Upper lobe of left lung (tissue), 6 donors: ENCODE results near the gene HBA1. TPM values are rescaled to one million over a fixed set of nuclear protein-coding genes. Genes with fewer than 3 reads are reported as not detected.
A peak's percentile ranks its signal among the peaks of the same experiment; 100 is the strongest.

Source experiments
- ATAC-seq, 2 donors: fragments of 200-7000 bp; cut with Tn5 transposase; one replicate each; pipeline ENCODE4 v1.9.1; 2022; ENCODE audit warnings: mild to moderate bottlenecking in 2 of 2, moderate library complexity in 2 of 2; ENCODE audit not compliant: low FRiP score in 2 of 2
- DNase-seq, 2 donors: peaks; one replicate each; pipeline ENCODE4 v3.0.0-alpha.2; 2019 to 2020
- H3K27ac ChIP-seq, 4 donors: fragments of 200-600 bp; sonication (generic); one replicate each; pipeline ENCODE4 v1.5.1; 2016 to 2019
- H3K27me3 ChIP-seq, 4 donors: fragments of 200-600 bp; sonication (generic); one replicate each; pipeline ENCODE4 v1.5.1; 2017 to 2019
- H3K36me3 ChIP-seq, 4 donors: fragments of 200-600 bp; sonication (generic); one replicate each; pipeline ENCODE4 v1.5.1; 2016 to 2019
- H3K4me1 ChIP-seq, 4 donors: fragments of 200-600 bp; sonication (generic); one replicate each; pipeline ENCODE4 v1.5.1; 2018 to 2019
- H3K4me3 ChIP-seq, 4 donors: fragments of 200-600 bp; sonication (generic); one replicate each; pipeline ENCODE4 v1.5.1; 2017 to 2019; ENCODE audit warnings: mild to moderate bottlenecking in 2 of 4, moderate library complexity in 1 of 4
- H3K9me3 ChIP-seq, 4 donors: fragments of 200-600 bp; sonication (generic); one replicate each; pipeline ENCODE4 v1.5.1; 2018 to 2019
- EP300 ChIP-seq, 4 donors: sonication (generic); formaldehyde crosslinking; IDR thresholded peaks; one replicate each; pipeline ENCODE4 v1.5.1; 2017; ENCODE audit warnings: antibody characterized with exemption in 4 of 4, control low read depth in 2 of 4
- POLR2A ChIP-seq, 4 donors: fragments of 450-650 bp; IDR thresholded peaks; one replicate each; pipeline ENCODE4 v1.5.1; 2016 to 2017; ENCODE audit warnings: antibody characterized with exemption in 4 of 4, mild to moderate bottlenecking in 2 of 4
- POLR2AphosphoS5 ChIP-seq, 2 donors: sonication (generic); formaldehyde crosslinking; IDR thresholded peaks; one replicate each; pipeline ENCODE4 v1.5.1; 2017; ENCODE audit warnings: antibody characterized with exemption in 2 of 2
- WGBS, 2 donors: methylation state at CpG; one replicate each; pipeline ENCODE4 v1.1.5; 2017 to 2018; 5-methylcytosine and 5-hydroxymethylcytosine counted together
- total RNA-seq, 6 donors: library from RNA; depleted of rRNA in 4 of 6; stranded (reverse); fragments of >200 nt in 4 of 6; gene quantifications; one replicate each; pipeline versions ENCODE4 v1.1.0 to v1.2.1, GENCODE V29; 2016 to 2021
- TF ChIP-seq, protein P1 (sequence below), 6 experiments: fragments of 450-650 bp in 4 of 6; fragments of 200-600 bp in 2 of 6; sonication (generic) in 2 of 6; IDR thresholded peaks; one replicate each; pipeline ENCODE4 v1.5.1; 2016 to 2019; ENCODE audit warnings: antibody characterized with exemption in 6 of 6
- donor health status: DM: no; HTN: no; CAD: no; lungs with moderate emphysema.
- donor health status: DM: no; HTN: yes; CAD: no; lungs with severe emphysema.

Gene HBA1
- total RNA-seq, 6 donors from 2014 or later: 52.7 to 591 (median 286) TPM; not detected in 1

DNA sequence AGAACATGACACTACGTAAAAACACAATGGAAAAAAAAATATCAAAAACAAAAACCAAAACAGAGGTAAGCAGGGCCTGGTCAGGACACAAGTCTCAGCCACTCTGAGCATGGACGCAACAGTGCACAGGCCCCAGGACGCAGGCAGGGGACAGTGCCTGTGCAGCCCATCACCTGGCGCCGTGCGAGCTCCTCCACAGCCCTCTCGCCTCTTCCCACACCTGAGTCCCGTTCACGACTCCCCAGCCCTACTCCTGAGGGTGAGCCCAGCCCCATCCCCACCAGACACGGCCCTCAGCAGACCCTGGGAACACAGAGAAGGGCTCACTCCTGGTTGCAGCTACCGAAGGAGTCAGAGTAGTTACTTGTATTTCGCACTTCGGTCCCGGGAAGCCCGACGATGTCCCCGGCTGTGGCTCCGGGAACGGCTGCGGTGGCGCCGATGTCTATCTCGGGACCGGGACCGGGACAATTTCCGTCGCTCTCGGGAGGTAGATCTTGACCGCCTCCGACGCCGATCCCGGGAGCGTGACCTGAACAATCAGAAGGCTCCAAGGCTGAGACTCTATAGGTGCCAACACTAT lies 13.2 kb downstream of the HBA1 start:
- no peaks in the 10 kb centered on the region for H3K4me1 ChIP-seq
- no peaks in the 10 kb centered on the region for H3K27me3 ChIP-seq
- peak; percentile 12 to 44 for ATAC-seq
- no peak overlapping the region for H3K27ac ChIP-seq
- H3K4me3 ChIP-seq: no peak overlapping the region
- peak in 1 of 2 donors; percentile 81 for DNase-seq
- TF ChIP-seq POLR2A (IDR thresholded peaks at IDR 0.05) (no peak), POLR2AphosphoS5 (IDR thresholded peaks at IDR 0.05) (no peak), EP300 (IDR thresholded peaks at IDR 0.05) (no peak)
- TF ChIP-seq, protein P1, sequence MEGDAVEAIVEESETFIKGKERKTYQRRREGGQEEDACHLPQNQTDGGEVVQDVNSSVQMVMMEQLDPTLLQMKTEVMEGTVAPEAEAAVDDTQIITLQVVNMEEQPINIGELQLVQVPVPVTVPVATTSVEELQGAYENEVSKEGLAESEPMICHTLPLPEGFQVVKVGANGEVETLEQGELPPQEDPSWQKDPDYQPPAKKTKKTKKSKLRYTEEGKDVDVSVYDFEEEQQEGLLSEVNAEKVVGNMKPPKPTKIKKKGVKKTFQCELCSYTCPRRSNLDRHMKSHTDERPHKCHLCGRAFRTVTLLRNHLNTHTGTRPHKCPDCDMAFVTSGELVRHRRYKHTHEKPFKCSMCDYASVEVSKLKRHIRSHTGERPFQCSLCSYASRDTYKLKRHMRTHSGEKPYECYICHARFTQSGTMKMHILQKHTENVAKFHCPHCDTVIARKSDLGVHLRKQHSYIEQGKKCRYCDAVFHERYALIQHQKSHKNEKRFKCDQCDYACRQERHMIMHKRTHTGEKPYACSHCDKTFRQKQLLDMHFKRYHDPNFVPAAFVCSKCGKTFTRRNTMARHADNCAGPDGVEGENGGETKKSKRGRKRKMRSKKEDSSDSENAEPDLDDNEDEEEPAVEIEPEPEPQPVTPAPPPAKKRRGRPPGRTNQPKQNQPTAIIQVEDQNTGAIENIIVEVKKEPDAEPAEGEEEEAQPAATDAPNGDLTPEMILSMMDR (IDR thresholded peaks at IDR 0.05): no peak
- 95 to 96% methylated on average over 24 to 34 of the region's 34 CpGs for WGBS, 2 donors
- peaks cover 41 to 76% (median 74%) of the 10 kb centered on the region in 4 donors for H3K36me3 ChIP-seq
- no peaks in the 10 kb centered on the region for H3K9me3 ChIP-seq

DNA sequence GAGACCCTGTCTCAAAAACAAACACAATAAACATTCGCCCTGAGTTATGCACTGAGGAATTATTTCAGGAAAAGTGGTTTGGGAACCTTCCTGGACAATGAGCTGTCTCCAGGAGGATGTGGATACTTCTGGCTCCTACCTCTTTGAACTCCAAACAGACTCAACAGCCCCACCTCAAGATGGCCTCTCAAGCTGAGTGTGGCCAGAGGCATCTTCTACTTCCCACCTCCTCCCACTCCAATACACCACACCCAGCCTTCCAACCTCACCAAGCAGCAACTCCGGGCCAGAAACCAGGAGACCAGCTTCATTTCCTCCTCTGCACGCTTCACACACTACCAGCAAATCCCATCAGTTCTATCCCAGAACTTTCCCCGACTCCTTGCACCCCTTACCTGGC lies 15.4 kb downstream of the HBA1 start:
- ATAC-seq (no peak), DNase-seq (no peak)
- WGBS, 2 donors: 92% methylated on average over 4 of the region's 4 CpGs
- Histone ChIP-seq H3K4me3 (no peak overlapping the region), H3K27ac (no peak overlapping the region), H3K27me3 (no peaks in the 10 kb centered on the region), H3K36me3 (peaks cover 47 to 98% (median 95%) of the 10 kb centered on the region in 4 donors), H3K4me1 (no peaks in the 10 kb centered on the region), H3K9me3 (no peaks in the 10 kb centered on the region)
- TF ChIP-seq, protein P1 (IDR thresholded peaks at IDR 0.05): no peak
- TF ChIP-seq POLR2AphosphoS5 (IDR thresholded peaks at IDR 0.05): no peak
- TF ChIP-seq EP300 (IDR thresholded peaks at IDR 0.05): no peak
- no peak for TF ChIP-seq POLR2A (IDR thresholded peaks at IDR 0.05)

DNA sequence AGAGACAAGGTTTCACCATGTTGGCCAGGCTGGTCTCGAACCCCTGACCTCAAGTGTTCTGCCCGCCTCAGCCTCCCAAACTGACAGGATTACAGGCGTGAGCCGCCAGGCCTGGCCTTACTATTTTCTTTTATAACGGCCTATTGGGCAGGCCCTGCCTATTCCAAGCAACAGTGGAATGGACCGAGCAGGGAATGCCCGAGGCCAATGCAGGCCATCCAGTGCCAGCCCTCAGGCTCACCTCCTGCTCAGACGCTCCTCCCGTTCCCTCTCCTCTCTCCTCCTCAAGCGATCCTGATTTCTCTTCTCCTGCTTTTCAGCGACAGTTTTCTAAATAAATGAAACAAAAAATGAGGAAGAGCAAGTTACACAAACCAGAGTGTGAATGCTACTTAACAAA lies 16.2 kb downstream of the HBA1 start:
- 93 to 94% methylated on average over 11 of the region's 11 CpGs for WGBS, 2 donors
- H3K4me3 ChIP-seq: no peak overlapping the region
- no peak overlapping the region for H3K27ac ChIP-seq
- TF ChIP-seq EP300 (IDR thresholded peaks at IDR 0.05): no peak
- TF ChIP-seq, protein P1 (IDR thresholded peaks at IDR 0.05): no peak
- TF ChIP-seq POLR2AphosphoS5 (IDR thresholded peaks at IDR 0.05): no peak
- no peak for TF ChIP-seq POLR2A (IDR thresholded peaks at IDR 0.05)
- H3K36me3 ChIP-seq: peaks cover 47 to 100% (median 97%) of the 10 kb centered on the region in 4 donors
- DNase-seq (no peak), ATAC-seq (no peak)
- H3K4me1 ChIP-seq: no peaks in the 10 kb centered on the region
- no peaks in the 10 kb centered on the region for H3K9me3 ChIP-seq
- H3K27me3 ChIP-seq: no peaks in the 10 kb centered on the region

DNA sequence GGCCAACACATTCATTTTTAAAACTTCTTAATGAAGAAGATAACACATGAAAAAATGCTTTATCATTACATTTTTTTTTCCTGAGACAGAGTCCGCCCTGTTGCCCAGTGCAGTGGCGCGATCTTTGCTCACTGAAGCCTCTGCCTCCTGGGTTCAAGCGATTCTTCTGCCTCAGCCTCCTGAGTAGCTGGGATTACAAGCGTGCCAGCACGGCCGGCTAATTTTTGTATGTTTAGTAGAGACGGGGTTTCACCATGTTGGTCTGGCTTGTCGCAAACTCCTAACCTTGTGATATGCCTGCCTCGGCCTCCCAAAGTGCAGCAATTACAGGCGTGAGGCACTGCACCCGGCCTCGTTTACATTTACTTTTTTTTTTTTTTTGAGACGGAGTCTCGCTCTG lies 17.0 kb downstream of the HBA1 start:
- no peaks in the 10 kb centered on the region for H3K27me3 ChIP-seq
- ATAC-seq (no peak), DNase-seq (no peak)
- 90 to 93% methylated on average over 15 of the region's 15 CpGs for WGBS, 2 donors
- no peaks in the 10 kb centered on the region for H3K9me3 ChIP-seq
- H3K36me3 ChIP-seq: peaks cover 43 to 100% (median 99%) of the 10 kb centered on the region in 4 donors
- TF ChIP-seq POLR2A (IDR thresholded peaks at IDR 0.05) (no peak), POLR2AphosphoS5 (IDR thresholded peaks at IDR 0.05) (no peak), EP300 (IDR thresholded peaks at IDR 0.05) (no peak)
- TF ChIP-seq, protein P1 (IDR thresholded peaks at IDR 0.05): no peak
- H3K4me3 ChIP-seq: no peak overlapping the region
- H3K27ac ChIP-seq: no peak overlapping the region
- no peaks in the 10 kb centered on the region for H3K4me1 ChIP-seq

DNA sequence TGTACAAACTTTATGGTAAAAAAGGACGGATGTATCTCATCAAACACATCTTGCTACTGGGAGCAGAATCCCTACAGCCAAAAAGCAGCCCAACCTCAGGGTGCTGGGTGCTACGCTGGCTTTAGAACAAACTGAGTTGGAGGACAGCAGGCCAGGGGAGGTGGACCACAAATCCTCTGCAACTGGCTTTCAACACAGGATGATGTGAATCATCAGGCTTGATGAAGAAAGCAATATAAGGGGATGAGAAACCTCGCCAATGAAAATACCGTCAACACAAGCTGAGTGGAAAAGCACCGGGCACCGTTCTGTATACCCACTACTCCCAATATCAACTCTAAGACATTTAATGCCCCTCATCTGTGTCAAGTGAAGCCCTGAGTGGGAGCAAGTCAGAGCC lies 18.0 kb downstream of the HBA1 start:
- DNase-seq (no peak), ATAC-seq (no peak)
- Histone ChIP-seq H3K4me1 (no peaks in the 10 kb centered on the region), H3K9me3 (no peaks in the 10 kb centered on the region), H3K4me3 (no peak overlapping the region), H3K27me3 (no peaks in the 10 kb centered on the region), H3K27ac (no peak overlapping the region), H3K36me3 (peaks cover 32 to 100% (median 98%) of the 10 kb centered on the region in 4 donors)
- WGBS, 2 donors: 94 to 100% methylated on average over 6 of the region's 6 CpGs
- no peak for TF ChIP-seq POLR2A (IDR thresholded peaks at IDR 0.05)
- no peak for TF ChIP-seq POLR2AphosphoS5 (IDR thresholded peaks at IDR 0.05)
- TF ChIP-seq, protein P1 (IDR thresholded peaks at IDR 0.05): no peak
- no peak for TF ChIP-seq EP300 (IDR thresholded peaks at IDR 0.05)
